Fibroblast of the aortic adventitia (primary cell): ENCODE data around the gene SPANXN5. TPM values are rescaled to one million over a fixed set of nuclear protein-coding genes. Genes with fewer than 3 reads are reported as not detected.

ENCODE experiments used
- small RNA-seq: library from RNA; depleted of rRNA; stranded (forward); fragments of <200 nt; gene quantifications from one replicate; pipeline ENCODE3, GENCODE V24; 2012
- total RNA-seq: library from RNA; depleted of rRNA; stranded (reverse); fragments of >200 nt; gene quantifications from 2 replicates; pipeline ENCODE4 v1.2.3, GENCODE V29; 2012; ENCODE audit warnings: low replicate concordance

SPANXN5 gene
- total RNA-seq, 1 donor: not detected

Small RNAs within 50 kb of the gene (small RNA-seq; reads per million reads assigned to genes)
- gene AC244505.6 (not detected), gene AC244505.7 (not detected)

Other genes with a start within 250 kb of the SPANXN5 start
- not detected in 2 replicates for gene SSX7, start 142.5 kb downstream of the SPANXN5 start, total RNA-seq
- gene SSX2, start 90.2 kb downstream of the SPANXN5 start, total RNA-seq: not detected in 2 replicates
- gene SSX2B, start 46.2 kb downstream of the SPANXN5 start, total RNA-seq: 0.09 TPM in 1 of 2 replicates, not detected in the other
- not detected in 2 replicates for gene XAGE5, start 13.9 kb upstream of the SPANXN5 start, total RNA-seq
- gene XAGE3, start 70.7 kb upstream of the SPANXN5 start, total RNA-seq: not detected in 2 replicates
- 7.9 and 26.5 TPM in 2 replicates for gene FAM156B, start 99.9 kb upstream of the SPANXN5 start, total RNA-seq
- 9.8 and 16.8 TPM in 2 replicates for gene FAM156A, start 161.1 kb upstream of the SPANXN5 start, total RNA-seq